AG09309 (cell line): ENCODE results near the gene CTCF.

Source experiments
- DNase-seq: peaks from one replicate; pipeline ENCODE4 v3.0.0-alpha.2; 2010; ENCODE audit warnings: low read depth
- H3K4me3 ChIP-seq: 2 replicates; pipeline ENCODE4 v1.5.1; 2011; ENCODE audit warnings: mild to moderate bottlenecking, low read depth, low read length, moderate library complexity; ENCODE audit not compliant: control insufficient read depth
- TF ChIP-seq, protein P1 (sequence below): IDR thresholded peaks from 2 replicates; pipeline ENCODE4 v1.5.1; 2011; ENCODE audit warnings: mild to moderate bottlenecking, low read depth, low read length, inconsistent platforms; ENCODE audit not compliant: insufficient read depth, control insufficient read depth; ENCODE audit errors: missing control alignments

CTCF gene

DNA sequence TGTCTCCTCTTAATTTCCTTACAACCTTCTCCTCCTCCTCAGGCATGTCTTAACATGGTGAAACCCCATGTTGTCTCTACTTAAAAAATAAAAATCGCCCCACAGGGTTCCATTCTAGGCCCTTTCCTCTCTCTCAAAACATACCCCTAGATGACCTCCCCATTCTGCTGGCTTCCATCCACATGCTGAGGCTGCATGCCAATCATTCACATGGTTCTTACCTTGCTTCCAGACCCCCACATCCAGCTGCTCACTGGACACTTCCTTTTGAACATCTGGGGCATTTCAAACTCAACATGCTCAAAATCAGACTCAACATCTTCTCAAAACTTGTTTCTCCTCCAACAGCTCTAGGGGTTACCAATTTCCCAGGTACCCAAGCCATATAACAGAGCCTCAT lies 12.4 kb upstream of the CTCF start:
- TF ChIP-seq, protein P1, sequence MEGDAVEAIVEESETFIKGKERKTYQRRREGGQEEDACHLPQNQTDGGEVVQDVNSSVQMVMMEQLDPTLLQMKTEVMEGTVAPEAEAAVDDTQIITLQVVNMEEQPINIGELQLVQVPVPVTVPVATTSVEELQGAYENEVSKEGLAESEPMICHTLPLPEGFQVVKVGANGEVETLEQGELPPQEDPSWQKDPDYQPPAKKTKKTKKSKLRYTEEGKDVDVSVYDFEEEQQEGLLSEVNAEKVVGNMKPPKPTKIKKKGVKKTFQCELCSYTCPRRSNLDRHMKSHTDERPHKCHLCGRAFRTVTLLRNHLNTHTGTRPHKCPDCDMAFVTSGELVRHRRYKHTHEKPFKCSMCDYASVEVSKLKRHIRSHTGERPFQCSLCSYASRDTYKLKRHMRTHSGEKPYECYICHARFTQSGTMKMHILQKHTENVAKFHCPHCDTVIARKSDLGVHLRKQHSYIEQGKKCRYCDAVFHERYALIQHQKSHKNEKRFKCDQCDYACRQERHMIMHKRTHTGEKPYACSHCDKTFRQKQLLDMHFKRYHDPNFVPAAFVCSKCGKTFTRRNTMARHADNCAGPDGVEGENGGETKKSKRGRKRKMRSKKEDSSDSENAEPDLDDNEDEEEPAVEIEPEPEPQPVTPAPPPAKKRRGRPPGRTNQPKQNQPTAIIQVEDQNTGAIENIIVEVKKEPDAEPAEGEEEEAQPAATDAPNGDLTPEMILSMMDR: no peak
- H3K4me3 ChIP-seq: no peak overlapping the region
- no peak for DNase-seq

DNA sequence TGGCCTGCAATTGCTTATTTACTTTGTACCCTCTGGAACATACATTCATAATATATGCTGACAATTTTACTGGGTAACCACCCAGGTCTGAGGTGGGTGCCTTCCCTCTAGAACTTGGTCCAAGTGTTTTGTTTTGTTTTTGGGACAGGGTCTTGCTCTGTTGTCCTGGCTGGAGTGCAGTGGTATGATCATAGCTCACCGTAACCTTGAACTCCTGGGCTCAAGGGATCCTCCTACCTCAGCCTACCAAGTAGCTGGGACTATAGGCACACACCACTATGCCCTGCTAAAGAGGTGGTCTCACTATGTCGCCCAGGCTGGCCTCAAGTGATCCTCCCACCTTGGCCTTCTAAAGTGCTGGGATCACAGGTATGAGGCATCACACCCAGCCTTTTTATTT lies 11.2 kb upstream of the CTCF start:
- no peak for DNase-seq
- no peak overlapping the region for H3K4me3 ChIP-seq
- TF ChIP-seq, protein P1: no peak

DNA sequence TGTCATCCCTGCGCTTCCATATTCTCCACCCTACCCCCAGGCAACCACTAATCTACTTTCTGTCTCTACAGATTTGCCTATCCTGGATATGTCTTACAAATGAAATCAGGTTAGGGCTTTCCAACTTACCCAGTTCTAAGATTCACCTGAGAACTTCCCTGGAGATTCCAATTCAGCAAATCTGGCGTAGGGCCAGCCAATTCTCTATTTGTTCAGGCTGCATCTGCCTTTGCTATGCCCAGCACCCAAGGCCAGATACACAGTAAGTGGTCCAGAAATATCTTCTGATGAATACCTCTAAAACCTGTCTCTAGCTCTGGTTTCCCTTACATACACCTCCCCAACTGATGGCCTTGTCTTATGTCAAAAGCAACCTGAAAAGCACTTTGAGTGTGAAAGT lies 10.4 kb upstream of the CTCF start:
- DNase-seq: no peak
- TF ChIP-seq, protein P1: no peak
- no peak overlapping the region for H3K4me3 ChIP-seq

DNA sequence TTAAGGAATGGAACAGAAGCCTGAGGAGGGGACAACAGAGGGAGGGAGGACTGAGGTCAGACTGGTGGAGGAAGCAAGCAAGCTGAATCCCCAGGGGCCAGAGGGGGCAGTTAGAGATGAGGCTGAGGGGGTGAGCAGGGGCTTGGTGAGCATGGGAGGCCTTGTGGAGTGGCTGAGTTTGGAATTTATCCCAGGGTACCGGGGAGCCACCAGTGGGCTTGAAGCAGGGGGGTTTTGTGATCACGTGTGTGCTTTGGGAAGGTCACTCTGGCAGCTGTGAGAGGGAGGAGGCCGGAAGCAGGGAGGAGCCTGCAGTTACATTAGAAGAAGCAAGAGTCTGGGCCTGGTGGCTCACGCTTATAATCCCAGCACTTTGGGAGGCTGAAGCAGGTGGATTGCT lies 9.8 kb upstream of the CTCF start:
- no peak overlapping the region for H3K4me3 ChIP-seq
- DNase-seq: no peak
- TF ChIP-seq, protein P1: no peak

DNA sequence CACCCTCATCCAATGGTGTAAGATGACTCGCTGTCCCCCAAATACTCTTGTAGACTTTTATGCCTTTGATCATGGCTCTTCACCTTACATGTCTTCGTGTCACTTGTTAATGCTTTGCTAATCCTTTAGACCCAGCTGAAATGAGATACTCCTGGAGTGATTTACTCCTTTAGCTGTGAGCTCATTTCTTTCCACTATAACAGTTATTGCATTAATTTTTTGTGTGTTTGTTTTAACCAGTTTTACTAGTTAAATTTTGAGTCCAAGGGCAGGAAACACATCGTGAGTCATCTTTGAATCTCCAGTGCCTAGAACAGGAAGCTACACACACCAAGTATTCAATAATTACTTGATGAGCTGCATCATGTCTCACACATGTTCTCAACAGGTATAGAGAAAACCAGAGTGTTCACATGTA lies 6.5 kb upstream of the CTCF start:
- no peak overlapping the region for H3K4me3 ChIP-seq

DNA sequence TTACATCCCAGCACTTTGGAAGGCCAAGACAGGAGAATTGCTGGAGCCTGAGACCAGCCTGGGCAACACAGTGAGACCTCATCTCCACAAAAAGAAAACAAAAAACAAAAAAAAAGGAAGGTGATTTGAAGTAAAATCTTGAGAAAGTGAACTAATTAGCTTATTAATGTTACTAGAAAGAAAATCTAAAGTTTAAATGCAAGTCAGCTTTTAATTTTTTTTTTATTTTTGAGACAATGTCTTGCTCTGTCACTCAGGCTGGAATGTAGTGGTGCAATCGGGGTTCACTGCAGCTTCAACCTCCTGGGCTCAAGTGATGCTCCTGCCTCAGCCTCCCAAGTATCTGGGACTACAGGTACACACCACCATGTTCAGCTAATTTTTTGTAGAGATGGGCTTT lies 3.5 kb upstream of the CTCF start:
- TF ChIP-seq, protein P1: no peak
- no peak overlapping the region for H3K4me3 ChIP-seq
- DNase-seq: no peak

More for the DNA sequence above, 6.5 kb upstream of the CTCF start:
- TF ChIP-seq, protein P1: no peak
- DNase-seq: no peak

DNA sequence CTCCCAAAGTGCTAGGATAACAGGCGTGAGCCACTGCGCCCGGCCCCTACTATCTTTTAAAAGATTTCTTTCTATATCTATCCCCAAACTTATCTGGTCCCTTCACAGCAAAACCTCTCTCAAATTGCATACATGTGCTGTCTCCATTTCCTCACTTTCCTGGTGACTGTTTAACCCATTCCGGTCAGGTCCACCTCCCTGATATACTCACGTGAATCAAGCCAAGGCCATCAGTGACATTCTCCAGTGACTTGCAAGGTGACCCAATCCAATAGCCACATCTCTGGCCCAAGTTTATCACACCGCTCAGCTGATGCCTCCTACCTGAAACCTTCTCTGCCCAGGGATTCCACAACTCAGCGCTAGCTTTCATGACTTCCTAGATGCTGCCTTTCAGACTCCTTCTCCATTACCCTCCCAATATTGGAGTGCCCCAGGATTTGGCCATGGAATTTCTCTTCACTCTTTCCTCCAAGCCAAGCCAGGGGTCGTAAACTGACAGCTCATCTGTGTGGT lies 1.4 kb upstream of the CTCF start:
- no peak overlapping the region for H3K4me3 ChIP-seq
- TF ChIP-seq, protein P1: no peak
- DNase-seq: no peak
